ENCODE measurements around the gene PTPN9. TPM values are rescaled to one million over a fixed set of nuclear protein-coding genes. Genes with fewer than 3 reads are reported as not detected.

PTPN9 gene
- total and polyA plus RNA-seq, 8 donors = 3.3 to 16.8 (median 7.3) TPM

Other genes with a start within 250 kb of the PTPN9 start
- 10 to 100 TPM; 19.6 to 30.5 (median 24.0) TPM for gene COMMD4, start 243.3 kb downstream of the PTPN9 start, total RNA-seq
- 10 to 100 TPM; 81.8 to 97.7 TPM for gene COMMD4, start 243.3 kb downstream of the PTPN9 start, polyA plus RNA-seq
- gene NEIL1, start 232.3 kb downstream of the PTPN9 start, total RNA-seq = 10 to 100 TPM in 5 of 6 donors, 1 to 10 TPM in 1; 9.1 to 26.5 (median 21.1) TPM
- gene NEIL1, start 232.3 kb downstream of the PTPN9 start, polyA plus RNA-seq = 10 to 100 TPM; 71.0 to 97.5 TPM
- gene MAN2C1, start 210.7 kb downstream of the PTPN9 start, total RNA-seq = 100 to 1,000 TPM in 3 of 6 donors, 10 to 100 TPM in 3; 63.7 to 115 (median 91.1) TPM
- gene MAN2C1, start 210.7 kb downstream of the PTPN9 start, polyA plus RNA-seq = 100 to 1,000 TPM; 430 to 509 TPM
- gene SIN3A, start 127.6 kb downstream of the PTPN9 start, total RNA-seq = 10 to 100 TPM; 19.6 to 33.4 (median 23.8) TPM
- 10 to 100 TPM in 1 of 2 donors, 1 to 10 TPM in 1; 6.8 to 12.6 TPM for gene SIN3A, start 127.6 kb downstream of the PTPN9 start, polyA plus RNA-seq
- 10 to 100 TPM in 1 of 6 donors, 1 to 10 TPM in 5; 5.1 to 11.3 (median 6.4) TPM for gene SNUPN, start 46.4 kb upstream of the PTPN9 start, total RNA-seq
- 10 to 100 TPM in 1 of 2 donors, 1 to 10 TPM in 1; 8.7 to 13.1 TPM for gene SNUPN, start 46.4 kb upstream of the PTPN9 start, polyA plus RNA-seq
- 10 to 100 TPM; 18.7 to 34.8 (median 29.2) TPM for gene IMP3, start 60.9 kb upstream of the PTPN9 start, total RNA-seq
- gene IMP3, start 60.9 kb upstream of the PTPN9 start, polyA plus RNA-seq = 10 to 100 TPM; 28.4 to 39.6 TPM
- 10 to 100 TPM; 12.8 to 24.1 (median 14.6) TPM for gene SNX33, start 68.6 kb upstream of the PTPN9 start, total RNA-seq
- gene SNX33, start 68.6 kb upstream of the PTPN9 start, polyA plus RNA-seq = 10 to 100 TPM in 1 of 2 donors, 1 to 10 TPM in 1; 9.8 to 13.2 TPM
- gene CSPG4, start 133.5 kb upstream of the PTPN9 start, total RNA-seq = 1 to 10 TPM in 2 of 6 donors, under 1 TPM in 4; 0.35 to 1.2 (median 0.95) TPM
- gene CSPG4, start 133.5 kb upstream of the PTPN9 start, polyA plus RNA-seq = 1 to 10 TPM; 2.9 to 3.1 TPM

All from pancreas (tissue), 8 donors.